ENCODE results near the gene PAMR1. TPM values are rescaled to one million over a fixed set of nuclear protein-coding genes. Genes with fewer than 3 reads are reported as not detected.

PAMR1 gene
- total and polyA plus RNA-seq, 9 of the 15 experiments (the other 6 are each of a cell fraction or from before 2014, with no cell fraction given), result not detected

- Histone ChIP-seq H3K4me1 (replicated peaks in 1 of 2; ENCODE audit: control insufficient read depth in 2 of 2, insufficient read depth in 2 of 2, low read length in 2 of 2) (peaks cover 0 to 14% of the 10 kb centered on the region in 2 experiments; a peak in 1 of 5 replicates), H3K27ac (ENCODE audit: extremely low read depth, low read depth, low read length) (no peak overlapping the region), H3K36me3 (ENCODE audit: control insufficient read depth, insufficient read depth, low read length) (no peaks in the 10 kb centered on the region), H3K79me2 (ENCODE audit: control insufficient read depth, insufficient read depth, low read length) (no peaks in the 10 kb centered on the region), H3K9me1 (ENCODE audit: control insufficient read depth, insufficient read depth, low read length) (no peaks in the 10 kb centered on the region), H3K4me3 (no peak overlapping the region), H3K4me2 (ENCODE audit: insufficient read depth, low read length) (no peak overlapping the region), H3K9me3 (replicated peaks; ENCODE audit: control insufficient read depth, insufficient read depth, low read depth, low read length) (no peaks in the 10 kb centered on the region), H3K9ac (ENCODE audit: insufficient read depth in 1 of 2, low read depth in 2 of 2, low read length in 2 of 2) (no peak overlapping the region), H3K27me3 (ENCODE audit: control insufficient read depth in 2 of 2, insufficient read depth in 2 of 2, low read length in 2 of 2) (peaks cover 24 to 27% of the 10 kb centered on the region in 2 experiments), H4K20me1 (replicated peaks; ENCODE audit: control insufficient read depth, insufficient read depth, low read length) (no peaks in the 10 kb centered on the region), H2AFZ (ENCODE audit: low read depth, low read length) (no peak overlapping the region)
- ATAC-seq (no peak), DNase-seq (ENCODE audit: extremely low read depth in 1 of 4, low spot score in 3 of 4) (no peak), FAIRE-seq (no peak)
- in situ Hi-C loops (cut with MboI), result no loop called here
- ChIA-PET CTCF (ENCODE audit: low intra/inter-chr PET ratio) (no interaction called here), POLR2A (no interaction called here)
- BruUV-seq (replicated peaks), result no TSS peak
- intact Hi-C loops (cut with micrococcal nuclease), result no loop called here
- 11% methylated on average over 39 of the region's 69 CpGs for WGBS (ENCODE audit: insufficient coverage, low coverage, missing lambda C conversion rate)
- no peak for TF ChIP-seq CCAR2 (IDR thresholded peaks at IDR 0.05; ENCODE audit: low read depth, low read length)
- no peak for TF ChIP-seq GTF2E2 (tag; IDR thresholded peaks at IDR 0.05)
- no peak for TF ChIP-seq THAP12 (CRISPR knock-in tag; IDR thresholded peaks at IDR 0.05)
- TF ChIP-seq GABPB1 (CRISPR knock-in tag; IDR thresholded peaks at IDR 0.05), result no peak
- no peak for TF ChIP-seq PTBP1 (IDR thresholded peaks at IDR 0.05; ENCODE audit: low read depth, low read length)
- no peak for TF ChIP-seq HEY1 (CRISPR knock-in tag; IDR thresholded peaks at IDR 0.05; ENCODE audit: borderline replicate concordance)
- TF ChIP-seq ELF4 (CRISPR knock-in tag; IDR thresholded peaks at IDR 0.05), result no peak
- TF ChIP-seq CBX8 (IDR thresholded peaks at IDR 0.05; ENCODE audit: borderline replicate concordance, extremely low read depth, low read depth, low read length, poor library complexity, severe bottlenecking), result no peak
- TF ChIP-seq ZFP91 (CRISPR knock-in tag; IDR thresholded peaks at IDR 0.05), result no peak
- no peak for TF ChIP-seq SNIP1 (IDR thresholded peaks at IDR 0.05; ENCODE audit: low read depth)
- TF ChIP-seq ZNF197 (CRISPR knock-in tag; IDR thresholded peaks at IDR 0.05; ENCODE audit: low read depth), result no peak
- no peak for TF ChIP-seq ZNF395 (CRISPR knock-in tag; IDR thresholded peaks at IDR 0.05)
- no peak for TF ChIP-seq CBFB (CRISPR knock-in tag; IDR thresholded peaks at IDR 0.05)
Observed at GRCh38 chr11:35418282-35419183, 106.9 kb downstream of the PAMR1 start.

All from K562 (cell line).